GM23248 (cell line): ENCODE measurements around the gene PCDH1. TPM values are rescaled to one million over a fixed set of nuclear protein-coding genes. Genes with fewer than 3 reads are reported as not detected.

Source experiments
- DNase-seq: peaks from one replicate; pipeline ENCODE4 v3.0.0-alpha.2; 2015
- H2AFZ ChIP-seq: fragments of 200-600 bp; sonication (generic); 2 replicates; pipeline ENCODE4 v1.6.1; 2016; ENCODE audit warnings: antibody characterized with exemption
- H3F3A ChIP-seq: fragments of 200-600 bp; sonication (generic); 2 replicates; pipeline ENCODE4 v1.6.1; 2016; ENCODE audit warnings: mild to moderate bottlenecking, antibody characterized with exemption, mixed run types; ENCODE audit not compliant: insufficient read depth
- H3K27ac ChIP-seq: fragments of 200-600 bp; sonication (generic); 2 replicates; pipeline ENCODE4 v1.5.1; 2016; ENCODE audit warnings: mild to moderate bottlenecking
- H3K27me3 ChIP-seq: fragments of 200-600 bp; sonication (generic); replicated peaks from 2 replicates; pipeline ENCODE4 v1.6.1; 2016; ENCODE audit warnings: mild to moderate bottlenecking; ENCODE audit not compliant: insufficient read depth
- H3K36me3 ChIP-seq: fragments of 200-600 bp; sonication (generic); 2 replicates; pipeline ENCODE4 v1.6.1; 2016; ENCODE audit warnings: low read depth, mild to moderate bottlenecking
- H3K4me1 ChIP-seq: fragments of 200-600 bp; sonication (generic); 2 replicates; pipeline ENCODE4 v1.6.1; 2016; ENCODE audit warnings: mild to moderate bottlenecking; ENCODE audit not compliant: insufficient read depth
- H3K4me2 ChIP-seq: fragments of 200-600 bp; sonication (generic); one replicate; pipeline ENCODE4 v1.6.1; 2016; ENCODE audit warnings: mild to moderate bottlenecking; ENCODE audit not compliant: unreplicated experiment
- H3K4me3 ChIP-seq: fragments of 200-600 bp; sonication (generic); 2 replicates; pipeline ENCODE4 v1.5.1; 2016; ENCODE audit warnings: mild to moderate bottlenecking
- H3K79me2 ChIP-seq: fragments of 200-600 bp; sonication (generic); 2 replicates; pipeline ENCODE4 v1.6.1; 2016; ENCODE audit warnings: mild to moderate bottlenecking; ENCODE audit not compliant: insufficient read depth
- H3K9ac ChIP-seq: fragments of 200-600 bp; sonication (generic); 2 replicates; pipeline ENCODE4 v1.6.1; 2016; ENCODE audit warnings: mild to moderate bottlenecking
- H3K9me2 ChIP-seq: fragments of 200-600 bp; sonication (generic); 2 replicates; pipeline ENCODE4 v1.6.1; 2016; ENCODE audit warnings: mixed run types, mild to moderate bottlenecking, moderate library complexity; ENCODE audit not compliant: insufficient read depth
- H3K9me3 ChIP-seq: fragments of 200-600 bp; sonication (generic); one replicate; pipeline ENCODE4 v1.6.1; 2017; ENCODE audit warnings: low read depth
- H4K20me1 ChIP-seq: fragments of 200-600 bp; sonication (generic); 2 replicates; pipeline ENCODE4 v1.6.0; 2016; ENCODE audit not compliant: insufficient read depth
- EZH2 ChIP-seq: fragments of 200-600 bp; sonication (generic); IDR thresholded peaks from 2 replicates; pipeline ENCODE4 v1.6.1; 2018; ENCODE audit warnings: antibody characterized with exemption, mild to moderate bottlenecking; ENCODE audit not compliant: insufficient read depth, poor library complexity, severe bottlenecking
- EZH2phosphoT487 ChIP-seq: fragments of 200-600 bp; sonication (generic); IDR thresholded peaks from 2 replicates; pipeline ENCODE4 v1.6.1; 2018; ENCODE audit warnings: antibody characterized with exemption, moderate library complexity, mild to moderate bottlenecking, low read depth; ENCODE audit not compliant: insufficient read depth
- WGBS, 2 experiments: methylation state at CpG; one replicate each; pipeline ENCODE4 v1.1.6; 2015 to 2017; ENCODE audit warnings: low lambda C conversion rate in 2 of 2, low coverage in 1 of 2; ENCODE audit errors: missing lambda C conversion rate in 2 of 2; 5-methylcytosine and 5-hydroxymethylcytosine counted together
- in situ Hi-C: fragments of 300-500 bp; cut with MboI; formaldehyde crosslinking; loops from 2 replicates; pipeline ENCODE4 v1.15.0; 2020
- polyA plus RNA-seq: library from polyadenylated mRNA; unstranded; fragments of >200 nt; fragmentation: Nextera tagmentation; extraction: Ambion mirVana; gene quantifications from 2 replicates; pipeline ENCODE4 v1.2.1, GENCODE V29; 2016
- total RNA-seq: library from RNA; depleted of rRNA; stranded (reverse); fragments of >200 nt; shearing (Covaris generic); gene quantifications from 2 replicates; pipeline ENCODE4 v1.2.3, GENCODE V29; 2014

Gene PCDH1
- total and polyA plus RNA-seq, 2 experiments from 2014 or later = 1.6 to 3.5 TPM

GRCh38 chr5:141920771-141921170 lies 42.6 kb upstream of the PCDH1 start:
- H3K4me1 ChIP-seq = peaks cover 13% of the 10 kb centered on the region; the same call in 1 of the 2 replicates
- DNase-seq = no peak
- H3K9me2 ChIP-seq = no peaks in the 10 kb centered on the region
- no peak for TF ChIP-seq EZH2phosphoT487
- no peak overlapping the region for H3K9ac ChIP-seq
- no peak overlapping the region for H3K4me3 ChIP-seq
- no peaks in the 10 kb centered on the region for H4K20me1 ChIP-seq
- WGBS, 2 experiments = 57 to 69% methylated on average over 2 of the region's 2 CpGs
- peaks cover 6% of the 10 kb centered on the region; the same call in 1 of the 2 replicates for H3K36me3 ChIP-seq
- H3K27ac ChIP-seq = no peak overlapping the region
- peaks cover 6% of the 10 kb centered on the region for H3F3A ChIP-seq
- no peak overlapping the region for H3K4me2 ChIP-seq
- no peaks in the 10 kb centered on the region for H3K27me3 ChIP-seq
- H3K9me3 ChIP-seq = no peaks in the 10 kb centered on the region
- peaks cover 26% of the 10 kb centered on the region for H3K79me2 ChIP-seq
- in situ Hi-C loops = no loop called here
- H2AFZ ChIP-seq = no peak overlapping the region

DNA sequence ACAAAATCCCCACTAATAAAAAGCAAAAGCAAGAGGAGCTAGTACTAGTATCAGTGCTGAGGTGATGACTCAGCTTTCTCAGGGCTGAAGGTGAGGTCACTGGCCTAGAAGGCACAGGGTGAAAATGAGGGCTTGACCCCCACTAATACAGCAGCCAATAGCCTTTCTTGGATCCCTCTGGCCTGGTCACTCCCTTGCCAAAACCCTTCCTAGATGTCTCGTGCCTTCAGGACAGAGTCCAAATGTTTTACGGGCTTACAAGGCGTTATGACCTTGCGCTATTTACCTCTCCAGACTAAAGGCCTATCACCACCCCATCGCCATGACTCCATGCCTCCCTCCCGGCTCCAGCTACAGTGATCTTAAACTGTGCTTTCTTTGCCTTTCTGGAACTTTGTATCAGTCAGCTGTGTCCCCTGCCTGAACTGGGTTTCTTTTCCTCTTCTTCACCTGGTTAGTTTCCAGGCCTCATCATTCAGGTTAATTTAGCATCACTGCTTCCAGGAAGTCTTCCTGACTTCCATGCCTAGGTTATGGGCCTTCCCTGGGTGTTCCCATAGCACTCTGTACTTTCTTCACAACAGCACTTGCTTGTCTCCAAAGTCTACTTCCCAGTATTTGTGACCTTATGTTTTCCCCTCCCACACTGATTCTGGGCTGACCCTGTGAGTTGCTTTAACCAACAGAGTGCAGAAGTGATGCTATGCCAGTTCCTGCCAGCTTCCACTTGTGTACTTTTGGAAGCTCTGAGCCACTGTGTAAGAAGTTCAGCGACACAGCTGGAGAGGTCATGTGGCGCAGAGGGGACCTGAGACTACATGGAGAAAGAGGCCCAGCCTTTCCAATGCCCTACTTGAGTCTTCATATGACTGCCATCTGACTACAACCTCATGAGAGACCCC lies 41.3 kb upstream of the PCDH1 start:
- no peak for TF ChIP-seq EZH2
- TF ChIP-seq EZH2phosphoT487 = no peak
- Histone ChIP-seq H3K9me2 (no peaks in the 10 kb centered on the region), H3K79me2 (peaks cover 15% of the 10 kb centered on the region), H3K4me3 (no peak overlapping the region), H3F3A (peaks cover 6% of the 10 kb centered on the region), H3K27ac (no peak overlapping the region), H3K27me3 (no peaks in the 10 kb centered on the region), H3K4me1 (peaks cover 9% of the 10 kb centered on the region; the same call in 1 of the 2 replicates), H4K20me1 (no peaks in the 10 kb centered on the region), H3K4me2 (no peak overlapping the region), H3K9me3 (no peaks in the 10 kb centered on the region), H3K9ac (no peak overlapping the region), H3K36me3 (no peaks in the 10 kb centered on the region), H2AFZ (no peak overlapping the region)
- 81 to 83% methylated on average over 8 of the region's 8 CpGs for WGBS, 2 experiments
- in situ Hi-C loops = no loop called here
- DNase-seq = no peak

GRCh38 chr5:141917760-141918159 lies 39.5 kb upstream of the PCDH1 start:
- in situ Hi-C loops = no loop called here
- Histone ChIP-seq H3K27me3 (no peaks in the 10 kb centered on the region), H3K4me1 (peaks cover 10% of the 10 kb centered on the region; the same call in 1 of the 2 replicates), H3K27ac (no peak overlapping the region), H3K4me3 (no peak overlapping the region), H3K9me3 (no peaks in the 10 kb centered on the region), H3K36me3 (no peaks in the 10 kb centered on the region), H4K20me1 (no peaks in the 10 kb centered on the region), H3K79me2 (0 out of 2 replicates have a peak, but pooled peaks cover 6% of the 10 kb centered on the region), H3K4me2 (no peak overlapping the region), H3F3A (peaks cover 6% of the 10 kb centered on the region), H2AFZ (no peak overlapping the region), H3K9ac (no peak overlapping the region), H3K9me2 (no peaks in the 10 kb centered on the region)
- TF ChIP-seq EZH2phosphoT487 (no peak), EZH2 (no peak)
- WGBS, 2 experiments = 75 to 76% methylated on average over 5 of the region's 5 CpGs
- DNase-seq = no peak

DNA sequence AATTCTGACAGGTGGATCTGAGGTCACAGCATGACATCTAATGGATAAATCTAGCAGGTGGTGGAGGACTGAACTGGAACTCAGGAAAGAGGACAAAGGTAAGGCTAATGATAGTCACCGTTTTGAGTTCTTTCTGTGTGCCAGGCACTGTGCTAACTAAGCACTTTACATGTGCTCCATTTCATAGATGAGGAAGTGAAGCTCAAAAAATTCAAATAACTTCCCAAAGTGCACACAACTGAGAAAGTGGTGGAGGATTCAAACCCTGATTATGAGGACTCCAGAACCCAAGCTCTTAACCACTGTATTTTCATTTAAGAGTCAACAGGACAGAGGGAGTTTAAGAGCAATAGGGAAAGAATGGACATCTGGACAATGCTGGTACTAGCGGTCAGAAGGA lies 38.3 kb upstream of the PCDH1 start:
- peaks cover 6% of the 10 kb centered on the region; the same call in 1 of the 2 replicates for H3K4me1 ChIP-seq
- H3F3A ChIP-seq = no peaks in the 10 kb centered on the region
- no peaks in the 10 kb centered on the region for H4K20me1 ChIP-seq
- in situ Hi-C loops = no loop called here
- H3K79me2 ChIP-seq = no peaks in the 10 kb centered on the region
- H3K27ac ChIP-seq = no peak overlapping the region
- no peak overlapping the region for H3K9ac ChIP-seq
- TF ChIP-seq EZH2 (no peak), EZH2phosphoT487 (no peak)
- H3K36me3 ChIP-seq = no peaks in the 10 kb centered on the region
- H3K27me3 ChIP-seq = no peaks in the 10 kb centered on the region
- H3K9me3 ChIP-seq = no peaks in the 10 kb centered on the region
- H3K4me2 ChIP-seq = no peak overlapping the region
- no peak overlapping the region for H3K4me3 ChIP-seq
- no peaks in the 10 kb centered on the region for H3K9me2 ChIP-seq
- no peak for DNase-seq
- H2AFZ ChIP-seq = no peak overlapping the region
- WGBS, 2 experiments = 51 to 57% methylated on average over 2 of the region's 2 CpGs
